CD4-positive, alpha-beta T cell treated with Interleukin-4 for 4 hours (primary cell): Measurements from ENCODE around the gene PMF1.
"Not testable (repeated sequence)": the region's sequence is repeated elsewhere in the genome, so short reads cannot be mapped to it uniquely, and the experiment has no call there.

Experiments used
- DNase-seq: peaks from one replicate; pipeline ENCODE4 v3.0.0-alpha.2; 2020

Gene PMF1, protein sequence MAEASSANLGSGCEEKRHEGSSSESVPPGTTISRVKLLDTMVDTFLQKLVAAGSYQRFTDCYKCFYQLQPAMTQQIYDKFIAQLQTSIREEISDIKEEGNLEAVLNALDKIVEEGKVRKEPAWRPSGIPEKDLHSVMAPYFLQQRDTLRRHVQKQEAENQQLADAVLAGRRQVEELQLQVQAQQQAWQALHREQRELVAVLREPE

GRCh38 chr1:156212833-156213643, at the start of gene PMF1:
Gene PMF1 (plus strand): TSS chr1:156213007. CDS start chr1:156213016, 9 bp downstream.
- DNase-seq: peak; percentile 95

DNA sequence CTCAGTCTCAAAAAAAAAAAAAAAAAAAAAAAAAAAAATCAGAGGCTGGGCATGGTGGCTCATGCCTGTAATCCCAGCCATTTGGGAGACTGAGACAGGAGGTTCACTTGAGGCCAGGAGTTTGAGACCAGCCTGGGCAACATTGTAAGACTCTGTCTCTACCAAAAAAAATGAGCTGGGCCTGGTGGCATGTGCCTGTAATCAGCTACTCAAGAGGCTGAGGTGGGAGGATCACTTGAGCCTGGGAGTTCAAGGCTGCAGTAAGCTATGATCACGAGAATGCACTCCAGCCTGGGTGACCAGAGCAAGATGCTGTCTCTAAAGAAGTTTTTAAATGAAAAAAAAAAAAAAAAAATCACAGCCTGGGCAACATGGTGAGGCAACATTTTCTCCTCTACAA, 49.1 kb upstream of the PMF1 start:
- no peak for DNase-seq

DNA sequence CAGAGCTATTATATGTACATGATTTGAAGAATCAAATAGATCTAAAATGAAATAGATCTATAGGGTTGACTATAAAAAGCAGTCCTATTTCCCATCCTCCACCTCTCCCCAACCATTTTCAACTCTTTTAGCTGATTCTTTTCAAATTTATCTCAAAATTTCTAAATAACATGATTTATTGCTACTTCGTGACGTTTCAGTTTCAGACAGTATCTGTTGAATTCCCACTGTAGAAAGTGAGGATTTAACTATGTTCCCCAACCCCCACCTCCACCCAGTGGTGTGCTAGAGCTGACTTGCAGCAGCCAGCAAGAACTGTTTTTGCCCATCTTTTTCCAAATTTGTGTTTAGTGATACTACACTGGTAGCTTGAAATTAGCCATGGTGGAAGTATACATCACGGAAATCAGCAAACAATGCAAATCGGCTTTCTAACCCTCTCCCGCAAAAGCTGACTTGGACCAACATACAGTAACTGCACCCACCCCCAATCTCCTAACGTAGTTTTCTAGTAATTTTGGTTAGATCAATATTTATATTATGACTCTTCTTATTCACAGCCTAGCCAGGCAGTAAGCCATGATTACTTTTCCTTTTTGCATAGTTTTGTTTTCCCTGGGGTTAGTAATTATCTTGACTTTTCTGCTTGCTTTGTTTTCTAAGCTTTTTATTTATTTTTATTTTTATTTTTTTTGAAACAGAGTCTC, 48.5 kb upstream of the PMF1 start:
- no peak for DNase-seq

GRCh38 chr1:156165083-156165482, 47.7 kb upstream of the PMF1 start:
- no peak for DNase-seq

DNA sequence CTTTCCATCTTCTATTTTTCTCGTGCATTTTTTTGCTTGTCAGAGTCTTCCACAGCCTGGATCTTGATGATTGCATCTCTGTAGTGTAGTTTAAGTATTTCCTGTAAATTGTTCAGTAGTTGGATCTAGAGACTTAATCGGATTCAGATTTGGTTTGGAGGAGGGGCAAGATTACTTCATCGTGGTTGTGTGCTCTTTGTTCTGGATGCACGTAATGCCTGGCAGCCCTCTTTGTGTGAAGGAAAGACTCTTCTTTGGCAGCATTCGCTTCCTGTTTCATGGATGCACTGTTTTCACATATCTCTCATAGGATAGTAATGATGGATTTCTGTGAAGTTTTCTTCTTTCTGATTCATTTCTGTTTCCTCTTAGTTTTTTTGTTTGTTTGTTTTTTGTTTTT, 45.3 kb upstream of the PMF1 start:
- DNase-seq: no peak

DNA sequence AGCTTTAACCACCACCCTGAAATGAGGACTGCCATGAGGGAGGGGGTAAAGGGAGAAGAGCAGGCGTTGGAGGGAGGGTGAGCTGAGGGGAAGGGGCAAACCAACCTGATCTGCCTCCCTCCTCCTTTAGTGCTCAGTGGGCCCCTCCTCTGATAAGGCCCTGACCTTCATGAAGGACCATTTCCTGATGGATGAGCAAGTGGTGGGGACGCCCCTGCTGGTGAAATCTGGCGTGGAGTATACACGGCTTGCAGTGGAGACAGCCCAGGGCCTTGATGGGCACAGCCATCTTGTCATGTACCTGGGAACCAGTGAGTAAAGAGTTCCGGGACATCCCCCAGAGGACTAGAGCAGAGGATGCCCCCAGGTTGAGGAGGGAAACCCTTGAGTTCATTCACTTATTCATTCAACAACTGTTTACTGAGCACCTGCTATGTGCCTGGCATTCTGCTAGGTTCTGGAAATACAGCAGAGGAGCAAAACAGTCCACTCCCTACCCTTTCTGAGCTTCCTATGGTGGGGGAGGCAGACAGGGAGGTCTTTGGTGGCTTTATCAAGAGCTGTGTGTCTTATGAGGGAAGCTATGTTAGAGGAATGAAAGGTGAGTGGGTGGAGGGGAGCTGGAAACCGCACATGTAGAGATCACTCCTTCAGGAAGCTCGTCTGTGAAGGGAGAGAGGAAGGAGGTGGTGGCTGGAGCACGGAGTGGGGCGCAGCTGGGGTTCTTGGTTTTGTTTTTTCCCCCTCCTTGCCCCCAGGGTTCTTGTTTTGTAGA, 39.9 kb upstream of the PMF1 start:
- DNase-seq: no peak

DNA sequence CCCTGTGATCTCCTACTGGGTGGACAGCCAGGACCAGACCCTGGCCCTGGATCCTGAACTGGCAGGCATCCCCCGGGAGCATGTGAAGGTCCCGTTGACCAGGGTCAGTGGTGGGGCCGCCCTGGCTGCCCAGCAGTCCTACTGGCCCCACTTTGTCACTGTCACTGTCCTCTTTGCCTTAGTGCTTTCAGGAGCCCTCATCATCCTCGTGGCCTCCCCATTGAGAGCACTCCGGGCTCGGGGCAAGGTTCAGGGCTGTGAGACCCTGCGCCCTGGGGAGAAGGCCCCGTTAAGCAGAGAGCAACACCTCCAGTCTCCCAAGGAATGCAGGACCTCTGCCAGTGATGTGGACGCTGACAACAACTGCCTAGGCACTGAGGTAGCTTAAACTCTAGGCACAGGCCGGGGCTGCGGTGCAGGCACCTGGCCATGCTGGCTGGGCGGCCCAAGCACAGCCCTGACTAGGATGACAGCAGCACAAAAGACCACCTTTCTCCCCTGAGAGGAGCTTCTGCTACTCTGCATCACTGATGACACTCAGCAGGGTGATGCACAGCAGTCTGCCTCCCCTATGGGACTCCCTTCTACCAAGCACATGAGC, 36.1 kb upstream of the PMF1 start:
- no peak for DNase-seq

GRCh38 chr1:156177919-156178654, 34.7 kb upstream of the PMF1 start:
- no peak for DNase-seq

GRCh38 chr1:156180471-156180870, 32.3 kb upstream of the PMF1 start:
- DNase-seq: no peak

DNA sequence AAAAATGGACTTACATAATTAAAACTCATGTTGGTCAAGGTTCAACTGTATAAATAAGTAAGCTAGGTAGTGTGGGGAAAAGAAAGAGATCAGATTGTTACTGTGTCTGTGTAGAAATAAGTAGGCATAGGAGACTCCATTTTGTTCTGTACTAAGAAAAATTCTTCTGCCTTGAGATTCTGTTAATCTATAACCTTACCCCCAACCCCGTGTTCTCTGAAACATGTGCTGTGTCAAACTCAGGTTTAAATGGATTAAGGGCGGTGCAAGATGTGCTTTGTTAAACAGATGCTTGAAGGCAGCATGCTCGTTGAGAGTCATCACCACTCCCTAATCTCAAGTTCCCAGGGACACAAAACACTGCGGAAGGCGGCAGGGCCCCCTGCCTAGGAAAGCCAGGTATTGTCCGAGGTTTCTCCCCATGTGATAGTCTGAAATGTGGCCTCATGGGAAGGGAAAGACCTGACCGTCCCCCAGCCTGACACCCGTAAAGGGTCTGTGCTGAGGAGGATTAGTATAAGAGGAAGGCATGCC, 31.3 kb upstream of the PMF1 start:
- DNase-seq: not testable (repeated sequence)

DNA sequence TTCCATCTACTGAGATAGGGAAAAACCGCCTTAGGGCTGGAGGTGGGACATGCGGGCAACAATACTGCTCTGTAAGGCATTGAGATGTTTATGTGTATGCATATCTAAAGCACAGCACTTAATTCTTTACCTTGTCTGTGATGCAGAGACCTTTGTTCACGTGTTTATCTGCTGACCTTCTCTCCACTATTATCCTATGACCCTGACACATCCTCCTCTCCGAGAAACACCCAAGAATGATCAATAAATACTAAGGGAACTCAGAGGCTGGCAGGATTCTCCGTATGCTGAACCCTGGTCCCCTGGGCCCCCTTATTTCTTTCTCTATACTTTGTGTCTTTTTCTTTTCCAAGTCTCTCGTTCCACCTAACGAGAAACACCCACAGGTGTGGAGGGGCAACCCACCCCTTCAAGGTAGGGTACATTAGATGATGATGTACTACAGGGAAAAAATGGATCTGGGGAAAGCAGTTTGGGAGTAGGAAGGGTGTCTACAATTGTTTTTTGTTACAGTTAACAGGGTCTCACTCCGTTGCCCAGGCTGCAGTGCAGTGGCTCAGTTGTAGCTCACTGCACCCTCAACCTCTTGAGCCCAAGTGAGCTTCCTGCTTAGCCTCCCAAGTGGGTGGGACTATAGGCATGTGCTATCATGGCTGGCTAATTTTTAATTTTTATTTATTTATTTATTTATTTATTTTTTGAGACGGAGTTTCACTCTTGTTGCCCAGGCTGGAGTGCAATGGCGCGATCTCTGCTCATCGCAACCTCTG, 30.6 kb upstream of the PMF1 start:
- not testable (repeated sequence) for DNase-seq

DNA sequence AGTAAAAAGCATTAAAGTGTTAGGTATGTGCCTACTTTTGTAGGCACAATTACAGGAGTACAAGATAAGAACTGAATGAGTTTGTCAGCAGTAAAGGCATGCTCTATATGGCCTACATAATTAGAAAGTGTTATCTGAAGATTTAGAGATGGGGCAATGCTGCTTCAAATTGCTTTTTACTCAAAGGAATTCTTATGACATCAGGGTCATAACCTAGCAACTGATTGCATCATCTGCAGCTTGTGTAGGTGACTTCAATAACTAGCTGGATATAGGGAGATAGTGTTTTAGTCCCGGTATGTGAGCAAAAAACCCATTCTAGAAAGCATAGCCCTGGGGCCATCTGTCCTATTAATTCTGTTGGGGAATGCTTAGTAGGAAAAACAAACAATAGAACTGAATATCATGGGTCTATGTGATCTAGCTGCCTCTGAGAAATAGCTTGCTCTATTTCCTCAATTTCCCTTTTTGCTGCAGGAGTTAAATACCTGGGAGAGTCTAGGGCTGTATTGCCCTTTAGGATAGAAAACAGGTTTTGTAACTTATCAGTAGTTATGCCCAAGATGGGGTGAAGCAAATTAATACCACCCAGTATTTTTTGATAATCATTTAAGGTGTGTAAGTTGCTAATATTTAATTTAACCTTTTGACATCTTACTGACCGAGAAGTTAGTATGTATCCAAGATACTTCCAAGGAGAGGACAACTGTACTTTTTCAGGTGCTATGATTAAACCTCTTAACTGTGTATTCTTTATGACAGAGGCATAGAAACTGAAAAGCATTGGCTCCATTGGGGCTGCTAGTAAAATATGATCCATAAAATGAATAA, 26.2 kb upstream of the PMF1 start:
- not testable (repeated sequence) for DNase-seq

GRCh38 chr1:156190265-156190664, 22.5 kb upstream of the PMF1 start:
- DNase-seq: not testable (repeated sequence)

GRCh38 chr1:156191292-156191964, 21.4 kb upstream of the PMF1 start:
- DNase-seq: no peak

DNA sequence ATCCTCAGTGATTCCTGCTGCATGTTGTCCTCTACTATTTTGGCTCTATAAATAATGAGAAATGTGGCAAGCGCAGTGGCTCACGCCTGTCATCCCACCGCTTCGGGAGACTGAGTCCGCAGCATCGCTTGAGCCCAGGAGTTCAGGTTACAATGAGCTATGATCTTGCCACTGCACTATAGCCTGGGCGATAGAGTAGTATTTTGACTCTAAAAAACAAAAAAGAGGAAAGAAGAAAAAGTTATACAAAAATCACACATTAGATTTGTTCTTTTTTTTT, 19.7 kb upstream of the PMF1 start:
- DNase-seq: no peak

DNA sequence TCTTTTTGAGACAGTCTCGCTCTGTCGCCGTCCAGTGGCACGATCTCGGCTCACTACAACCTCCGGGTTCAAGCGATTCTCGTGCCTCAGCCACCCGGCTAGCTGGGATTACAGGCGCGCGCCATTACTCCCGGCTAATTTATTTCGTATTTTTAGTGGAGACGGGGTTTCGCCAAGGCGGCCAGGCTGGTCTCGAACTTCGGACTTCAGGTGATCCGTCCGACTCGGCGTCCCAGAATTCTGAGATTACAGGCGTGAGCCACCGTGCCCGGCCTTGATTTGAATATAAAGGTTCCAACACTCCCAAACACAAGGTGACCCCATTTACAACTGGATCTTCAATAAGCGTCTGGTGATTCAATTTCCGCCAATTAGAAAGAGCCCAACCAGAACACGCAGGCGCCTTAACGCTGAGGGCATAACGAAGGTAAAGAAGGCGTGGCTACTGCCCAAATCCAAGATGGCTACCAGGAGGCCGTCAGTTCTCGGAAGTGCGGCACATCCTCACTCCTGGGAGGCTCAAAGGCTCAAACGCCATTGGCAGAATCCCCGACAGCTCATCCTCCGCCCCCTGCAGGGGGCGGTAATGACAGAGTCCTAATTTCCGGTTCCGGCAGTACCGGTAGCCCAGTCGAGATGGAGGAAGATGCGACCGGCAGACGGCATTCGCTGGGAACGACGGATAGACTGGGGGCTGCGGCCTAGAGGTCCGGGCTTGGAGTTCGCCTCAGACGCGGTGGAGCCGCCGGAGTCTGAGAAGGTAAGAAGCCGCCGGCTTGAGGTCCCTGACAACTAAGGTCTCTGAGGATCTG, 19.1 kb upstream of the PMF1 start, which contains the start of gene SLC25A44:
Gene SLC25A44 (plus strand): TSS at position 617 of the 812 bp plus-strand sequence. CDS start 5,744 bp downstream, outside the sequence.
- peak; percentile 98 for DNase-seq

DNA sequence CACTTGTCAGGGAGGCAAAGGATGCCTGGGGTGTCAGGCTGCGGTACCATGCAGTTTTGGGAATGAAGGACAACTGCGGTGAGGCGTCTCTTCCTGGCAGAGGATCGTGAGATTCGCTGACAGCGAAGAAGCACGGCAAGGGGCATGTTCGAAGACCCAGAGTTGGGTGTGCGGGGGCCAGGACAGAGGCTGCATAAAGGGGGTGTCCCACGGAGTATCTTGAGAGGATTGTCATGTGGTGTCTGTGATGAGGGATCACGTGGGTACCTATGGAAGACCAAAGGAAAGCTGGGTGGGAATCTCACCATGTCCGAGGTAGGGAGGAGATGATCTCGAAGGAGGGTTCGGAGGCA, 18.5 kb upstream of the PMF1 start:
- DNase-seq: no peak

GRCh38 chr1:156195853-156196252, 17.0 kb upstream of the PMF1 start:
- no peak for DNase-seq

DNA sequence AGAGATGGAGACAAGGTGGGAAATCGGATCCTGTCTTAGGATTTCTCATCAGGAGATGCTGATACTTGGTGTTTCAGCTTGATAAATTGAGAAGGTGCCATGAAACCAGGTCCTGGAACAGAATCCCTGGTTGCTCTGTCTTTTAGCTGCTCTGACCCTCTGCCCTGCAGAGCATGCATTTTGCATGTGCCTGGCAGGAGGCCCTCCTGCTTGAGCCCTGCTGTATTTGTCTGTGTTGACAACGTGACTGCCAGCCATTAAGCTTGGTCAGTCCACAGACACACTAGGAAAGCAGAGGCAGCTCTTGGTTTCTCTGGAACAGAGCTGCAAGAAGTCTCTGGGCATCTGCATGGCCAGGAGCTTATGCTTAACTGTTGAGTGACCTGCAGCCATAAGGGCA, 16.4 kb upstream of the PMF1 start:
- DNase-seq: no peak
